HCT116 (cell line): ENCODE results near the gene MTMR12. TPM values are rescaled to one million over a fixed set of nuclear protein-coding genes. Genes with fewer than 3 reads are reported as not detected.

ENCODE experiments used
- ATAC-seq: fragments of 200-7000 bp; cut with Tn5 transposase; 2 replicates; pipeline ENCODE4 v1.9.1; 2020; ENCODE audit warnings: mild to moderate bottlenecking, moderate library complexity
- BruUV-seq: library from RNA; stranded (reverse); fragments of 400-500 nt; replicated peaks from 2 replicates; lab custom pipeline; 2021; lab: Mats Ljungman, UMichigan
- CTCF ChIA-PET: fragments of 300-600 bp; sonication (Branson Sonifier 250); formaldehyde crosslinking; loops from one replicate; lab custom pipeline; 2021; ENCODE audit warnings: antibody characterized with exemption; lab: Charles Lee
- POLR2A ChIA-PET: fragments of 300-600, 350-600 bp; sonication (Branson Sonifier 250); formaldehyde crosslinking; loops from one replicate; lab custom pipeline; 2021; ENCODE audit warnings: antibody characterized with exemption; lab: Charles Lee
- RAD21 ChIA-PET, 2 experiments: fragments of 300-600 bp; sonication (Branson Sonifier 250); formaldehyde crosslinking; loops; one replicate each; lab custom pipeline; 2023; ENCODE audit warnings: low total read pairs in 2 of 2; ENCODE audit not compliant: uncharacterized antibody in 2 of 2, unreplicated experiment in 2 of 2, low non-redundant PET in 1 of 2; lab: Charles Lee
- DNase-seq: peaks from one replicate; pipeline ENCODE4 v3.0.0-alpha.2; 2010; ENCODE audit warnings: low read depth, low spot score
- H2AFZ ChIP-seq: fragments of 200-600 bp; shearing (Covaris generic), sonication (generic); 2 replicates; pipeline ENCODE4 v1.6.1; 2017; ENCODE audit warnings: low read depth, mixed run types, mixed read lengths, antibody characterized with exemption, low read length; ENCODE audit not compliant: poor library complexity, severe bottlenecking
- H3K27ac ChIP-seq: 2 replicates; pipeline ENCODE4 v1.5.1; 2012; ENCODE audit warnings: low read depth, low read length
- H3K27me3 ChIP-seq: fragments of 200-600 bp; sonication (generic); 2 replicates; pipeline ENCODE4 v1.6.1; 2016; ENCODE audit warnings: mixed run types, low read length, mixed read lengths; ENCODE audit not compliant: insufficient read depth
- H3K36me3 ChIP-seq, 2 experiments: fragments of 200-500 bp in 1 of 2; fragments of 200-600 bp in 1 of 2; sonication (Bioruptor generic) in 1 of 2; sonication (generic) in 1 of 2; 2 replicates each; pipeline versions ENCODE4 v1.5.1 to v1.6.1; 2014 to 2016; ENCODE audit warnings: low read length in 2 of 2, inconsistent platforms in 1 of 2, mixed read lengths in 1 of 2, mixed run types in 1 of 2; ENCODE audit not compliant: insufficient read depth in 2 of 2, control insufficient read depth in 1 of 2
- H3K4me1 ChIP-seq, 2 experiments: fragments of 200-600 bp in 1 of 2; sonication (generic) in 1 of 2; 2 replicates each; pipeline versions ENCODE4 v1.5.1 to v1.6.1; 2012 to 2017; ENCODE audit warnings: low read length in 2 of 2, inconsistent platforms in 1 of 2, mild to moderate bottlenecking in 1 of 2, mixed read lengths in 1 of 2, mixed run types in 1 of 2, moderate library complexity in 1 of 2; ENCODE audit not compliant: insufficient read depth in 2 of 2, control insufficient read depth in 1 of 2
- H3K4me2 ChIP-seq: fragments of 200-600 bp; sonication (generic); 2 replicates; pipeline ENCODE4 v1.6.1; 2017; ENCODE audit warnings: mixed run types, low read length, mixed read lengths
- H3K4me3 ChIP-seq, 2 experiments: fragments of 200-600 bp in 1 of 2; sonication (generic) in 1 of 2; replicated peaks in 1 of 2; 2 replicates each; pipeline ENCODE4 v1.5.1; 2011 to 2016; ENCODE audit warnings: low read length in 2 of 2, control low read depth in 1 of 2, low read depth in 1 of 2, mild to moderate bottlenecking in 1 of 2, mixed read lengths in 1 of 2, mixed run types in 1 of 2
- H3K79me2 ChIP-seq: fragments of 200-600 bp; sonication (generic); 2 replicates; pipeline ENCODE4 v1.6.1; 2017; ENCODE audit warnings: mild to moderate bottlenecking, mixed run types, low read length, moderate library complexity, mixed read lengths; ENCODE audit not compliant: insufficient read depth
- H3K9ac ChIP-seq: fragments of 200-600 bp; sonication (generic); 2 replicates; pipeline ENCODE4 v1.6.1; 2016; ENCODE audit warnings: low read length, mixed read lengths
- H3K9me2 ChIP-seq: fragments of 200-600 bp; sonication (generic), shearing (Covaris generic); 2 replicates; pipeline ENCODE4 v1.6.1; 2017; ENCODE audit warnings: mixed run types, mild to moderate bottlenecking, moderate library complexity; ENCODE audit not compliant: insufficient read depth
- H3K9me3 ChIP-seq, 2 experiments: fragments of 200-500 bp in 1 of 2; fragments of 200-600 bp in 1 of 2; sonication (Bioruptor generic) in 1 of 2; sonication (generic) in 1 of 2; 2 replicates each; pipeline ENCODE4 v1.6.1; 2014 to 2017; ENCODE audit warnings: low read length in 2 of 2, mixed read lengths in 2 of 2, inconsistent platforms in 1 of 2, low read depth in 1 of 2, mild to moderate bottlenecking in 1 of 2, mixed run types in 1 of 2, moderate library complexity in 1 of 2; ENCODE audit not compliant: control insufficient read depth in 1 of 2, insufficient read depth in 1 of 2
- H4K20me1 ChIP-seq: fragments of 200-600 bp; sonication (generic), shearing (Covaris generic); 2 replicates; pipeline ENCODE4 v1.6.1; 2017; ENCODE audit warnings: mixed run types, mild to moderate bottlenecking, moderate library complexity; ENCODE audit not compliant: insufficient read depth
- CBX3 ChIP-seq: IDR thresholded peaks from 2 replicates; pipeline ENCODE4 v1.6.1; 2012; ENCODE audit warnings: low read depth
- EZH2 ChIP-seq: fragments of 200-600 bp; sonication (generic); IDR thresholded peaks from 2 replicates; pipeline ENCODE4 v1.6.1; 2017; ENCODE audit warnings: antibody characterized with exemption, mixed run types
- EZH2phosphoT487 ChIP-seq: fragments of 200-600 bp; IDR thresholded peaks from 2 replicates; pipeline ENCODE4 v1.6.1; 2018; ENCODE audit warnings: antibody characterized with exemption, borderline replicate concordance
- FOSL1 ChIP-seq: IDR thresholded peaks from 2 replicates; pipeline ENCODE4 v1.6.1; 2012; ENCODE audit warnings: low read depth
- JUND ChIP-seq: IDR thresholded peaks from 2 replicates; pipeline ENCODE4 v1.6.1; 2012
- POLR2A ChIP-seq: IDR thresholded peaks from 2 replicates; pipeline ENCODE4 v1.7.0; 2011; ENCODE audit warnings: borderline replicate concordance; ENCODE audit not compliant: insufficient read depth, insufficient read length; ENCODE audit errors: extremely low read depth
- POLR2AphosphoS5 ChIP-seq: IDR thresholded peaks from 2 replicates; pipeline ENCODE4 v1.6.1; 2011; ENCODE audit warnings: mild to moderate bottlenecking, low read depth, low read length, moderate library complexity
- SIN3A ChIP-seq: IDR thresholded peaks from 2 replicates; pipeline ENCODE4 v1.6.1; 2012; ENCODE audit warnings: low read depth
- SP1 ChIP-seq: IDR thresholded peaks from 2 replicates; pipeline ENCODE4 v1.6.1; 2012; ENCODE audit warnings: low read depth
- TCF7L2 ChIP-seq: IDR thresholded peaks from 2 replicates; pipeline ENCODE4 v1.7.0; 2011; ENCODE audit warnings: borderline replicate concordance, inconsistent platforms; ENCODE audit not compliant: insufficient read depth, insufficient read length; ENCODE audit errors: extremely low read depth
- ZFX ChIP-seq: fragments of 450-650 bp; IDR thresholded peaks from 2 replicates; pipeline ENCODE4 v1.6.1; 2017
- ZNF274 ChIP-seq: fragments of 200-500 bp; sonication (Bioruptor generic); IDR thresholded peaks from 2 replicates; pipeline ENCODE4 v1.6.1; 2014; ENCODE audit warnings: mild to moderate bottlenecking, low read depth, low read length, inconsistent platforms
- intact Hi-C: fragments of 100-400 bp; cut with micrococcal nuclease; formaldehyde crosslinking; loops from 2 replicates; pipeline ENCODE4 v1.10.0; 2022
- total RNA-seq: library from RNA; stranded (reverse); gene quantifications from one replicate; pipeline ENCODE4 v1.2.1, GENCODE V29; 2021; ENCODE audit not compliant: unreplicated experiment
- TF ChIP-seq, protein P1 (sequence below): IDR thresholded peaks from 2 replicates; pipeline ENCODE4 v1.6.1; 2012
- TF ChIP-seq, protein P2 (sequence below): IDR thresholded peaks from 2 replicates; pipeline ENCODE4 v1.6.1; 2012
- TF ChIP-seq, protein P3 (sequence below): IDR thresholded peaks from 2 replicates; pipeline ENCODE4 v1.6.1; 2012; ENCODE audit warnings: low read depth
- TF ChIP-seq, protein P4 (sequence below), 3 experiments: fragments of 200-600 bp in 1 of 3; sonication (generic) in 1 of 3; IDR thresholded peaks in 2 of 3; conservative IDR thresholded peaks in 1 of 3; 2 replicates each; pipeline ENCODE4 v1.5.1; 2012 to 2017; ENCODE audit warnings: low read depth in 2 of 3, low read length in 2 of 3, antibody characterized with exemption in 1 of 3, borderline replicate concordance in 1 of 3, control low read depth in 1 of 3, mild to moderate bottlenecking in 1 of 3, mixed read lengths in 1 of 3, mixed run types in 1 of 3, moderate library complexity in 1 of 3; ENCODE audit not compliant: insufficient read depth in 1 of 3

Gene MTMR12
- total RNA-seq, 1 experiment from 2014 or later, result 27.3 TPM

DNA sequence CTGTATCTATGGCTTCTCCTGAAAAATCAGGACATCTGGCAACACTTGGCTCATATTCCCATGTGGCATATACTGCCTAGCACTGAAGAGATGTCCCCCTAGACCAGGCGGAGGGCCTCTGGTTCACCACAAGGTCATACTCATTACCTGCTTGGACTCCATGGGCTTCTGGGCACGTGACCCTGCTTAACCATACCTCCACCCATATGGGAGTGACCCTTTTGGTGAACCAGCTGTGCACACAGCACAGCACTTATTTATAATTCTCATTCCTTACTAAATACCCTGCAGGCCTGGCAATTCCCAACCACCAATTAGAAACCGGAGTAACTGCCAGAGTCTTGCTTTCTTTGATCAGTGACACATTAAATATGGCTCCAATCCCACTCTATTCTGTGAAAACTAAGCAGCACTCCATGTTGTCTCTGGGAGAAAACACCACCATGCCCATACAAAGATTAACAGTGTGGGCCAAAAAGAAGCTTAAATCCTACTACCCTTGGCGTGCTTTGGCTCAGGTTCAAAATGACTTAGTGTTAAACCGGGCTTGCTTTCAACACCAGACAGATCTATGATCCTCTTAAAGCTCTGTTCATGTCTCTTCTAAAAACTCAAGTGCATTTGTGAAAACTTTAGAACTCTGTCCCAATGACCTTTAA lies 57.7 kb downstream of the MTMR12 start (continued):
- no peak for TF ChIP-seq EZH2
- TF ChIP-seq, protein P1, sequence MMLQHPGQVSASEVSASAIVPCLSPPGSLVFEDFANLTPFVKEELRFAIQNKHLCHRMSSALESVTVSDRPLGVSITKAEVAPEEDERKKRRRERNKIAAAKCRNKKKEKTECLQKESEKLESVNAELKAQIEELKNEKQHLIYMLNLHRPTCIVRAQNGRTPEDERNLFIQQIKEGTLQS, result no peak

DNA sequence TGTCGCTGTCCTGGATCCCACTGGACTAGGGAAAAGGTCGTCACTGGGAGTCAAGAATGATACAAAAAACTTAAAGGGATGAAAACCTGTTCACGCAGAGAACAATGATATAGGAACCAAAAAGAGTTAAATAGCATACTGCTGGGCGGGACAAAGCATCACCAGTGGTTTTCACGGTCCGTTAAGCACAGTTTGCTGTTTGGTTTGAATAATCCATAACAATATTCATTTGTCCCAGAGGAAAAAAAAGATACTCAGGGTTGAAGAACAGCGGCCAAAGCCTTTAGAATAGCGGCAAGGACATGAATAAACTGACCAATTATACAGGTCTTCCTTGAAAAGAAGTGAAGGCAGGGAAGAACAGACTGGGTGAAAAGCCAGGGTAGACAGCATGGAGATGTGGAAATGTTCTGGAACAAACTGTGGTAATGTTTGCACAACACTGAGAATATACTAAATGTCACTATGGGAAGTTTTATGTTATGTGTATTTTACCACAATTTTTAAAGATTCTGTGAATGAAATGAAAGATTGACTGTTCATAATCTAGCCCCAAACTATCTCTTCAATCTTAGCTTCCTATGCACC lies 60.8 kb downstream of the MTMR12 start:
- no TSS peak for BruUV-seq
- no peaks in the 10 kb centered on the region for H3K27me3 ChIP-seq
- intact Hi-C loops, result no loop called here
- no peaks in the 10 kb centered on the region for H3K9me3 ChIP-seq
- DNase-seq, result no peak
- no peak for ATAC-seq
- no peak overlapping the region for H3K9ac ChIP-seq
- H3K9me2 ChIP-seq, result no peaks in the 10 kb centered on the region
- no peak overlapping the region for H2AFZ ChIP-seq
- ChIA-PET CTCF (no interaction called here), RAD21 (no interaction called here), POLR2A (no interaction called here)
- H3K4me2 ChIP-seq, result no peak overlapping the region
- no peak overlapping the region for H3K4me3 ChIP-seq
- H3K79me2 ChIP-seq, result no peaks in the 10 kb centered on the region
- no peak for TF ChIP-seq FOSL1
- TF ChIP-seq, protein P2, sequence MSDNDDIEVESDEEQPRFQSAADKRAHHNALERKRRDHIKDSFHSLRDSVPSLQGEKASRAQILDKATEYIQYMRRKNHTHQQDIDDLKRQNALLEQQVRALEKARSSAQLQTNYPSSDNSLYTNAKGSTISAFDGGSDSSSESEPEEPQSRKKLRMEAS, result no peak
- no peak for TF ChIP-seq POLR2AphosphoS5
- TF ChIP-seq, protein P3, sequence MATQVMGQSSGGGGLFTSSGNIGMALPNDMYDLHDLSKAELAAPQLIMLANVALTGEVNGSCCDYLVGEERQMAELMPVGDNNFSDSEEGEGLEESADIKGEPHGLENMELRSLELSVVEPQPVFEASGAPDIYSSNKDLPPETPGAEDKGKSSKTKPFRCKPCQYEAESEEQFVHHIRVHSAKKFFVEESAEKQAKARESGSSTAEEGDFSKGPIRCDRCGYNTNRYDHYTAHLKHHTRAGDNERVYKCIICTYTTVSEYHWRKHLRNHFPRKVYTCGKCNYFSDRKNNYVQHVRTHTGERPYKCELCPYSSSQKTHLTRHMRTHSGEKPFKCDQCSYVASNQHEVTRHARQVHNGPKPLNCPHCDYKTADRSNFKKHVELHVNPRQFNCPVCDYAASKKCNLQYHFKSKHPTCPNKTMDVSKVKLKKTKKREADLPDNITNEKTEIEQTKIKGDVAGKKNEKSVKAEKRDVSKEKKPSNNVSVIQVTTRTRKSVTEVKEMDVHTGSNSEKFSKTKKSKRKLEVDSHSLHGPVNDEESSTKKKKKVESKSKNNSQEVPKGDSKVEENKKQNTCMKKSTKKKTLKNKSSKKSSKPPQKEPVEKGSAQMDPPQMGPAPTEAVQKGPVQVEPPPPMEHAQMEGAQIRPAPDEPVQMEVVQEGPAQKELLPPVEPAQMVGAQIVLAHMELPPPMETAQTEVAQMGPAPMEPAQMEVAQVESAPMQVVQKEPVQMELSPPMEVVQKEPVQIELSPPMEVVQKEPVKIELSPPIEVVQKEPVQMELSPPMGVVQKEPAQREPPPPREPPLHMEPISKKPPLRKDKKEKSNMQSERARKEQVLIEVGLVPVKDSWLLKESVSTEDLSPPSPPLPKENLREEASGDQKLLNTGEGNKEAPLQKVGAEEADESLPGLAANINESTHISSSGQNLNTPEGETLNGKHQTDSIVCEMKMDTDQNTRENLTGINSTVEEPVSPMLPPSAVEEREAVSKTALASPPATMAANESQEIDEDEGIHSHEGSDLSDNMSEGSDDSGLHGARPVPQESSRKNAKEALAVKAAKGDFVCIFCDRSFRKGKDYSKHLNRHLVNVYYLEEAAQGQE, result no peak
- no peak for TF ChIP-seq JUND
- TF ChIP-seq CBX3, result no peak
- TF ChIP-seq POLR2A, result no peak
- TF ChIP-seq, protein P4, sequence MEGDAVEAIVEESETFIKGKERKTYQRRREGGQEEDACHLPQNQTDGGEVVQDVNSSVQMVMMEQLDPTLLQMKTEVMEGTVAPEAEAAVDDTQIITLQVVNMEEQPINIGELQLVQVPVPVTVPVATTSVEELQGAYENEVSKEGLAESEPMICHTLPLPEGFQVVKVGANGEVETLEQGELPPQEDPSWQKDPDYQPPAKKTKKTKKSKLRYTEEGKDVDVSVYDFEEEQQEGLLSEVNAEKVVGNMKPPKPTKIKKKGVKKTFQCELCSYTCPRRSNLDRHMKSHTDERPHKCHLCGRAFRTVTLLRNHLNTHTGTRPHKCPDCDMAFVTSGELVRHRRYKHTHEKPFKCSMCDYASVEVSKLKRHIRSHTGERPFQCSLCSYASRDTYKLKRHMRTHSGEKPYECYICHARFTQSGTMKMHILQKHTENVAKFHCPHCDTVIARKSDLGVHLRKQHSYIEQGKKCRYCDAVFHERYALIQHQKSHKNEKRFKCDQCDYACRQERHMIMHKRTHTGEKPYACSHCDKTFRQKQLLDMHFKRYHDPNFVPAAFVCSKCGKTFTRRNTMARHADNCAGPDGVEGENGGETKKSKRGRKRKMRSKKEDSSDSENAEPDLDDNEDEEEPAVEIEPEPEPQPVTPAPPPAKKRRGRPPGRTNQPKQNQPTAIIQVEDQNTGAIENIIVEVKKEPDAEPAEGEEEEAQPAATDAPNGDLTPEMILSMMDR (IDR thresholded peaks at IDR 0.05 in 2 of 3, conservative IDR thresholded peaks at IDR 0.05 in 1 of 3; ENCODE audit: borderline replicate concordance in 1 of 3, insufficient read depth in 1 of 3, low read depth in 2 of 3, low read length in 2 of 3), result no peak
- TF ChIP-seq ZNF274, result no peak
- no peak for TF ChIP-seq EZH2phosphoT487
- TF ChIP-seq ZFX, result no peak
- TF ChIP-seq SIN3A, result no peak
- TF ChIP-seq TCF7L2, result no peak
- no peak for TF ChIP-seq SP1
- H4K20me1 ChIP-seq, result no peaks in the 10 kb centered on the region
- H3K36me3 ChIP-seq, result peaks cover 16 to 30% of the 10 kb centered on the region in 2 experiments
- no peak overlapping the region for H3K27ac ChIP-seq
- H3K4me1 ChIP-seq, result no peaks in the 10 kb centered on the region
